Measurements from ENCODE around the gene DIO2.

DNA sequence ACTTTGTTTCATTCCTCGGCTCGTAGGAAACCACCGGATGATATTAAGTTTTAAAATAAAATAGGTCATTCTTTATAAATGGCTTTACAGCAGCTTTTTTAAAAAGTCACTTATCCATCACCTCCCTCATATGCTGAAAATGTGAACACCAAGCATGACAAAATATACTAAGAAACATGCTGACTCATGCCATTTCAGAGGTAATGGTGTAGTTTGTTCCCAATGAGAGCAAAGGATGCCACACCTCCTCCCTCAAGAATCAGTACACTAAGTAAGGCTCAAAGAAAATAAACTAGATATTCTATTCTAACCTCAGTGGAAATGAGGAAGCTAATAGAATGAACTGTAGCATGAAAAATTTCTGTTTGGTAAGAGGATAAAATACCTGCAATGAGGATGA lies 5.5 kb upstream of the DIO2 start:
- TF ChIP-seq CTCF (conservative IDR thresholded peaks at IDR 0.05; ENCODE audit: low read length) = no peak
- TF ChIP-seq EZH2phosphoT487 (IDR thresholded peaks at IDR 0.05; ENCODE audit: borderline replicate concordance) = no peak
